Progenitor cell of endocrine pancreas (in vitro differentiated cells): ENCODE data around the gene KCNMB2. TPM values are rescaled to one million over a fixed set of nuclear protein-coding genes. Genes with fewer than 3 reads are reported as not detected.
A peak's percentile ranks its signal among the peaks of the same experiment; 100 is the strongest.

Experiments used
- DNase-seq: peaks from one replicate; pipeline ENCODE4 v3.0.0; 2021; ENCODE audit warnings: low spot score; ENCODE audit not compliant: unreplicated experiment
- H3K27ac Mint-ChIP-seq: 2 replicates; pipeline ENCODE4 v1.8.0; 2021; ENCODE audit warnings: mild to moderate bottlenecking, moderate library complexity, mixed read lengths
- H3K27me3 Mint-ChIP-seq: 2 replicates; pipeline ENCODE4 v1.8.0; 2021; ENCODE audit warnings: mixed read lengths
- H3K36me3 Mint-ChIP-seq: 2 replicates; pipeline ENCODE4 v1.8.0; 2022; ENCODE audit warnings: mixed read lengths; ENCODE audit not compliant: insufficient read depth
- H3K4me1 Mint-ChIP-seq: 2 replicates; pipeline ENCODE4 v1.8.0; 2021; ENCODE audit warnings: low read depth, mixed read lengths
- H3K4me3 Mint-ChIP-seq: 2 replicates; pipeline ENCODE4 v1.8.0; 2021; ENCODE audit warnings: low read depth, mild to moderate bottlenecking, moderate library complexity, mixed read lengths
- H3K9me3 Mint-ChIP-seq: 2 replicates; pipeline ENCODE4 v1.8.0; 2021; ENCODE audit warnings: low read depth, mixed read lengths
- long read RNA-seq: library from polyadenylated mRNA; unstranded; transcript quantifications from one replicate; pipeline ENCODE4 v2.0.0, GENCODE V29; 2020
- total RNA-seq: library from RNA; stranded (reverse); gene quantifications from 2 replicates; pipeline ENCODE4 v1.2.1, GENCODE V29; 2021
- TF ChIP-seq, protein P1 (sequence below): fragments of 200-600 bp; sonication (generic); IDR thresholded peaks from one replicate; pipeline ENCODE4 v1.5.0; 2021; ENCODE audit warnings: antibody characterized with exemption, mild to moderate bottlenecking; ENCODE audit not compliant: unreplicated experiment

KCNMB2 gene
- 0.40 TPM in 1 of 2 replicates, not detected in the other for total RNA-seq
- long read RNA-seq, partial matches to known transcripts = 0 of 1 reads
- long read RNA-seq, other reads (novel, unspliced or antisense) = 0 of 1 reads

DNA sequence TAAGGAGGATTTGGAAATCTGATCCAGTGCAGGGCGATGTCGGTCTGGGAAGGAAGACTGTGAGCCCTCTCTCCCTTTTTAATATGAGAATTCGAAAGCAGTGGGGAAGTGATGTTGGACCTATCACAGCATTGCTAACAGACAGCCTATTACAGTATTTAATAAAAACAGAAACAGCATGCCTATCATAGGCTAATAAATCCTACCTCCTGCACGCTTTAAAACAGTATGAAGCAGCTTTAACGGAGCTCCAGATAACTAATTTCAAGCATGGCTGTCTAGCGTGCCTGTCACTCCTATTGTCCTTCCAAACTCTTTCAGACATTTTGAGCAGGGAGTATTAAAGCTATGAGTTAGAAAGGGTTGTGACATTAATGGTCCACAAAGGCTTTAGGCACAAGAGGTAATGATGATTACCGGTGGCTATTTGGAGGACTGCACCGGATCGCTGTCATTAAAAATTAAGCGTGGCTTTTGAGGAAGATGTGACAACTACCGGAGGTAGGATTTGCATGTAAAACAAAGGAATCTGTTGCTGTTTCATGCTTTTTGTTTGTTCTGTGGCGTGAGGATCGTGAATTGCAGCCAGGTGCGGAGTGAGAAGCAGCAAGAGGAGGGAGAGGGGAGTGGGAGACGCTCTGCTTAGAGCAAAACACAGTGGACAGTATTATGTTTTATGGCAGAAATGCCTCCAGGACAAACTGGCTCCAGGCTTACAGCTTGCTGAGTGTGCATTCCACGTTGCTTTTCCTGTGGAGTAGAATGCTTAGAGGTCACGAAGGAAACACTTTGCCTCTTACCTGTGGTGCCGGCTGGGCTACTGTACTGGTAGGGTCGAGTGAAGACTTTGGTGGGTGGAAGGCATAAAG, at the start of gene KCNMB2:
Gene KCNMB2, plus strand, starts transcription at position 226 of the 869 bp plus-strand sequence.
- peak within 1 kb of the TSS; percentile 71 for H3K4me3 Mint-ChIP-seq
- H3K9me3 Mint-ChIP-seq = peaks cover 1% of the 10 kb centered on the region
- DNase-seq = no peak
- H3K27ac Mint-ChIP-seq = peak within 1 kb of the TSS; percentile 18
- no peaks in the 10 kb centered on the region for H3K36me3 Mint-ChIP-seq
- peaks cover 15% of the 10 kb centered on the region for H3K4me1 Mint-ChIP-seq
- peaks cover 53% of the 10 kb centered on the region for H3K27me3 Mint-ChIP-seq
- TF ChIP-seq, protein P1, sequence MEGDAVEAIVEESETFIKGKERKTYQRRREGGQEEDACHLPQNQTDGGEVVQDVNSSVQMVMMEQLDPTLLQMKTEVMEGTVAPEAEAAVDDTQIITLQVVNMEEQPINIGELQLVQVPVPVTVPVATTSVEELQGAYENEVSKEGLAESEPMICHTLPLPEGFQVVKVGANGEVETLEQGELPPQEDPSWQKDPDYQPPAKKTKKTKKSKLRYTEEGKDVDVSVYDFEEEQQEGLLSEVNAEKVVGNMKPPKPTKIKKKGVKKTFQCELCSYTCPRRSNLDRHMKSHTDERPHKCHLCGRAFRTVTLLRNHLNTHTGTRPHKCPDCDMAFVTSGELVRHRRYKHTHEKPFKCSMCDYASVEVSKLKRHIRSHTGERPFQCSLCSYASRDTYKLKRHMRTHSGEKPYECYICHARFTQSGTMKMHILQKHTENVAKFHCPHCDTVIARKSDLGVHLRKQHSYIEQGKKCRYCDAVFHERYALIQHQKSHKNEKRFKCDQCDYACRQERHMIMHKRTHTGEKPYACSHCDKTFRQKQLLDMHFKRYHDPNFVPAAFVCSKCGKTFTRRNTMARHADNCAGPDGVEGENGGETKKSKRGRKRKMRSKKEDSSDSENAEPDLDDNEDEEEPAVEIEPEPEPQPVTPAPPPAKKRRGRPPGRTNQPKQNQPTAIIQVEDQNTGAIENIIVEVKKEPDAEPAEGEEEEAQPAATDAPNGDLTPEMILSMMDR = no peak

DNA sequence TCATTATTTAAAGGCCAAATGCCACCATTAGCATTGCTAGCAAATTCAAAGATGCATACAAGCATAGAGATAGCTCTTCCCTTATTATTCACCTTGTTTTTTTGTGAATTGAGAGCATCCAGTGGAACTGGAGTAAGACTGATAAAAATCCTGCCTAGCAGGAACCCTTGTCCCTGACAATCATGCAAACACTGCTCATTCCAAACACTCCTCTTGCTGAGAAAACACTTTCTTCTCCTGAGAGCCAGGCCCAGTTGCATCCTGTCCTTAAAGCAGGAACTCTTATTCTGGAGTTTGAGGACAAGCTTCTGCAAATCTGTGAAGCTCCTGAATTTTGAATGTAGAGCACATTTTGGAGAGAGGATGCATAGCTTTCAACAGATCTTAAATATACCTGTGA, 49.3 kb upstream of the KCNMB2 start:
- TF ChIP-seq, protein P1 = no peak
- no peak for DNase-seq
- H3K9me3 Mint-ChIP-seq = no peaks in the 10 kb centered on the region
- no peak overlapping the region for H3K4me3 Mint-ChIP-seq
- peaks cover 13% of the 10 kb centered on the region for H3K4me1 Mint-ChIP-seq
- H3K27ac Mint-ChIP-seq = no peak overlapping the region
- no peaks in the 10 kb centered on the region for H3K36me3 Mint-ChIP-seq
- no peaks in the 10 kb centered on the region for H3K27me3 Mint-ChIP-seq

DNA sequence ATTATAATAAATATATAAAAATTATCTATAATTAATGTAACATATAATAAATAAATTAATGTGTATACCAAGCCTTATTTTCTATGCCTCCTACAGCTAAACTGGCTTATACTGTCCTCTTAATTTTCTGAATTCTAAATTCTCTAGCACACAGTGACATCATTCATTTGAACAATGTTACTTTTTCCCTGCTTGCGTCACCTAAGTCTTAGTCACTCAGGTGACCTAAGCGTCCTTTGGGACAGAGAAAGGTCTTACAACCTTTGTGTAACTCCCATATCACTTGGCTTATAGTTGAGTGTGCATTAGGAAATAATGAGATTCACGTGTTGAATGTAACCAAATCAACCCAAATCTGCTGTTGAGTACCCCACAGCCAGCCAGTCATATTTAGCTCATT, 48.5 kb upstream of the KCNMB2 start:
- peaks cover 21% of the 10 kb centered on the region for H3K4me1 Mint-ChIP-seq
- H3K27me3 Mint-ChIP-seq = no peaks in the 10 kb centered on the region
- H3K4me3 Mint-ChIP-seq = no peak overlapping the region
- no peak for DNase-seq
- H3K27ac Mint-ChIP-seq = no peak overlapping the region
- TF ChIP-seq, protein P1 = no peak
- H3K9me3 Mint-ChIP-seq = no peaks in the 10 kb centered on the region
- no peaks in the 10 kb centered on the region for H3K36me3 Mint-ChIP-seq

DNA sequence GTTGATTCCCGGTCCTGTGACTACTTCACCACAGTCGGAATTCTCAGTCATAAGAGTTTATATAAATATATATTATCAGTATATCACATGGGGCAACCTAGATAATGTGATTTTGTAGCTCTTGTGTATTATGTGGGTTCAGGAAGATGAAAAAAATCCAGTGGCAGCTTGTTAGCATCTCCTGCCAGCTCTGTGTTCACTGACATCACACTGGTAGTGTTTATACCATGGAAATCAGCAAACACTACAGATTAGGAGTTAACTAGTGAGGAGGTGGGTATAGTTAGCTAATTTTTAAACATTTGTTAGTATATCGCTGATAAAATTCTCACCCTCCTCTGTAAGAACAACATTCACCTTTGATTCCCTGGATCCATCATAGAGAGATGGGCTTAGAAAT, 44.5 kb upstream of the KCNMB2 start:
- no peak overlapping the region for H3K27ac Mint-ChIP-seq
- no peak for DNase-seq
- no peaks in the 10 kb centered on the region for H3K27me3 Mint-ChIP-seq
- peaks cover 18% of the 10 kb centered on the region for H3K4me1 Mint-ChIP-seq
- peaks cover 2% of the 10 kb centered on the region for H3K36me3 Mint-ChIP-seq
- peaks cover 9% of the 10 kb centered on the region for H3K9me3 Mint-ChIP-seq
- TF ChIP-seq, protein P1 = no peak
- no peak overlapping the region for H3K4me3 Mint-ChIP-seq

DNA sequence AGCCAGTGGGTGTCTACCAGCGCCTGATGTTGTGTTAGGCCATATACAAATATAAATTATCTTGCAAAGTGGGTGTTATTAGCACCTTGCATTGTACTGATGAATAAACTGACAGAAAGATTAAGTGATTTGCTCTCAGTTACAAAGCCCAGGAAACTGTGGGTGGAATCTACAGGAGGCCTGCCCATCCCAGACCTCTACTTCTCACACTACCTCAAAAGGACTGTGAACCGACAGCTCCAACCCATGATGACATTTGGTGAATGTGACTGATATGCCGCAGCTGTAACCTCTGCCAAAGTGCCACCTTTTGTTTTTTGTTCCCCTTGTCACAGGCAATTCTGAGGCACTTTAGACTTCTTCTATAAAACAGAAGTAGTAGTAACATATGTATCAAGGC, 43.7 kb upstream of the KCNMB2 start:
- no peak for DNase-seq
- peaks cover 2% of the 10 kb centered on the region for H3K36me3 Mint-ChIP-seq
- TF ChIP-seq, protein P1 = no peak
- peaks cover 15% of the 10 kb centered on the region for H3K4me1 Mint-ChIP-seq
- H3K27ac Mint-ChIP-seq = no peak overlapping the region
- no peaks in the 10 kb centered on the region for H3K27me3 Mint-ChIP-seq
- H3K9me3 Mint-ChIP-seq = peaks cover 11% of the 10 kb centered on the region
- no peak overlapping the region for H3K4me3 Mint-ChIP-seq
